Measurements from ENCODE around the gene ACTA2. TPM values are rescaled to one million over a fixed set of nuclear protein-coding genes. Genes with fewer than 3 reads are reported as not detected.

The ACTA2 gene
- total and polyA plus RNA-seq, 9 donors, result 209 to 308 (median 267) TPM

- Histone ChIP-seq H3K27me3 (ENCODE audit: control insufficient read depth, insufficient read depth, low read length) (no peaks in the 10 kb centered on the region), H3K4me3 (ENCODE audit: low read length) (no peak overlapping the region), H3K36me3 (ENCODE audit: control insufficient read depth, insufficient read depth, low read length) (no peaks in the 10 kb centered on the region), H3K9me3 (replicated peaks; ENCODE audit: control insufficient read depth, low read depth, low read length) (no peaks in the 10 kb centered on the region), H3K4me1 (ENCODE audit: control insufficient read depth, insufficient read depth, low read length) (peaks cover 4% of the 10 kb centered on the region), H3K27ac (ENCODE audit: low read length) (no peak overlapping the region)
- WGBS (ENCODE audit: insufficient coverage), result no CpG with 5 or more reads among the region's 2 CpGs
- DNase-seq, result no peak
These were observed 30.6 kb upstream of the ACTA2 start for GRCh38 chr10:88983206-88983605.

GRCh38 chr10:88982366-88982765 lies 29.8 kb upstream of the ACTA2 start:
- H3K27ac ChIP-seq (ENCODE audit: low read length), result peak overlapping the region; percentile 21
- 50% methylated on average over 1 of the region's 2 CpGs for WGBS (ENCODE audit: insufficient coverage)
- no peaks in the 10 kb centered on the region for H3K27me3 ChIP-seq (ENCODE audit: control insufficient read depth, insufficient read depth, low read length)
- H3K36me3 ChIP-seq (ENCODE audit: control insufficient read depth, insufficient read depth, low read length), result no peaks in the 10 kb centered on the region
- no peak overlapping the region for H3K4me3 ChIP-seq (ENCODE audit: low read length)
- no peaks in the 10 kb centered on the region for H3K9me3 ChIP-seq (replicated peaks; ENCODE audit: control insufficient read depth, low read depth, low read length)
- DNase-seq, result peak; percentile 45
- peaks cover 4% of the 10 kb centered on the region for H3K4me1 ChIP-seq (ENCODE audit: control insufficient read depth, insufficient read depth, low read length)

DNA sequence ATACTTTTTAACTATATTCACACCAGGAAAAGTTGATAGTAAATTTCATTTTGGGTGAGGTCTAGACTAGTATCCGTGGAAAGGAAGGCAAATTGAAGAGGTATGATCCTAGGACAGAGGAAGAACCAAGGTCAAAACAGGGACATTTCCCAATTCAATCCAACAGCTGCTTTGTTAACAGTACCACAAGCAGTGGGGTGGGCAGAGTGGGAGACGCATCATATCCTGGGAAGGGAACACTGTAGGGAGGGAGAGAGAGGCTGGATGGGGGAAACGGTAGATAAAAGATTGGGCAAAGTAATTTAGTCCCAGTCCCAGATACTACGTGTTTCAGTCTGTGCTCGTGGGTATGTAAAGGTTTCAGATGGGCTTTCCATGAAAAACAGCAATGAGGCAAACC lies 28.9 kb upstream of the ACTA2 start:
- Histone ChIP-seq H3K4me3 (ENCODE audit: low read length) (no peak overlapping the region), H3K27ac (ENCODE audit: low read length) (no peak overlapping the region), H3K4me1 (ENCODE audit: control insufficient read depth, insufficient read depth, low read length) (peaks cover 4% of the 10 kb centered on the region), H3K9me3 (replicated peaks; ENCODE audit: control insufficient read depth, low read depth, low read length) (no peaks in the 10 kb centered on the region), H3K36me3 (ENCODE audit: control insufficient read depth, insufficient read depth, low read length) (no peaks in the 10 kb centered on the region), H3K27me3 (ENCODE audit: control insufficient read depth, insufficient read depth, low read length) (no peaks in the 10 kb centered on the region)
- DNase-seq, result no peak
- WGBS (ENCODE audit: insufficient coverage), result 76% methylated on average over 2 of the region's 5 CpGs

- no peak for DNase-seq
- no peaks in the 10 kb centered on the region for H3K27me3 ChIP-seq (ENCODE audit: control insufficient read depth, insufficient read depth, low read length)
- no peak overlapping the region for H3K27ac ChIP-seq (ENCODE audit: low read length)
- peaks cover 4% of the 10 kb centered on the region for H3K4me1 ChIP-seq (ENCODE audit: control insufficient read depth, insufficient read depth, low read length)
- H3K4me3 ChIP-seq (ENCODE audit: low read length), result no peak overlapping the region
- 100% methylated on average over 1 of the region's 4 CpGs for WGBS (ENCODE audit: insufficient coverage)
- H3K36me3 ChIP-seq (ENCODE audit: control insufficient read depth, insufficient read depth, low read length), result no peaks in the 10 kb centered on the region
- no peaks in the 10 kb centered on the region for H3K9me3 ChIP-seq (replicated peaks; ENCODE audit: control insufficient read depth, low read depth, low read length)
These were observed 28.2 kb upstream of the ACTA2 start for GRCh38 chr10:88980800-88981199.

GRCh38 chr10:88980247-88980646 lies 27.7 kb upstream of the ACTA2 start:
- no peak overlapping the region for H3K27ac ChIP-seq (ENCODE audit: low read length)
- no CpG with 5 or more reads among the region's 4 CpGs for WGBS (ENCODE audit: insufficient coverage)
- DNase-seq, result no peak
- no peaks in the 10 kb centered on the region for H3K27me3 ChIP-seq (ENCODE audit: control insufficient read depth, insufficient read depth, low read length)
- H3K4me1 ChIP-seq (ENCODE audit: control insufficient read depth, insufficient read depth, low read length), result peaks cover 6% of the 10 kb centered on the region
- no peaks in the 10 kb centered on the region for H3K36me3 ChIP-seq (ENCODE audit: control insufficient read depth, insufficient read depth, low read length)
- no peaks in the 10 kb centered on the region for H3K9me3 ChIP-seq (replicated peaks; ENCODE audit: control insufficient read depth, low read depth, low read length)
- H3K4me3 ChIP-seq (ENCODE audit: low read length), result no peak overlapping the region

- no peaks in the 10 kb centered on the region for H3K27me3 ChIP-seq (ENCODE audit: control insufficient read depth, insufficient read depth, low read length)
- no peak for DNase-seq
- WGBS (ENCODE audit: insufficient coverage), result no CpG with 5 or more reads among the region's 4 CpGs
- H3K9me3 ChIP-seq (replicated peaks; ENCODE audit: control insufficient read depth, low read depth, low read length), result no peaks in the 10 kb centered on the region
- H3K4me3 ChIP-seq (ENCODE audit: low read length), result no peak overlapping the region
- H3K4me1 ChIP-seq (ENCODE audit: control insufficient read depth, insufficient read depth, low read length), result peaks cover 6% of the 10 kb centered on the region
- no peak overlapping the region for H3K27ac ChIP-seq (ENCODE audit: low read length)
- H3K36me3 ChIP-seq (ENCODE audit: control insufficient read depth, insufficient read depth, low read length), result no peaks in the 10 kb centered on the region
These were observed 27.0 kb upstream of the ACTA2 start for GRCh38 chr10:88979603-88980002.

DNA sequence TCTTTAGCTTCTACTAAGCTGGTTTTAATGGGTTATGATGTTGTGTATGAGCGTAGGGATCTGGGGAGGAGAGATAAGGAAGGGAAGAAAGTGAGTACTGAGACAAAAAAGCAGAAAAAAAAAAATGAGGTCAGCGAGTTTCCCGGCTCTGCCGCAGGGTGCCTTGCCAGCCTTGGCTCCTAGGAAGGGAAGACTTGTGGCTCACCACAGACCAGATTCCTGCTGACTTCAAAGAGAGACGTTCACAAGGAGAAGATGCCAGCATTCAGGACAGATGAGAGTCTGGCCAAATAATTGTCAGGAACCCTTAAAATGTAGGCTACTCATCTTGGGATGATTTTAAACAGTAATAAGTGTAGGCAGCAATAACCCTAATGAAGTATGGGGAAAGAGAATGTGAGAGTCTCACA lies 26.6 kb upstream of the ACTA2 start:
- no peaks in the 10 kb centered on the region for H3K36me3 ChIP-seq (ENCODE audit: control insufficient read depth, insufficient read depth, low read length)
- no peak overlapping the region for H3K4me3 ChIP-seq (ENCODE audit: low read length)
- H3K27me3 ChIP-seq (ENCODE audit: control insufficient read depth, insufficient read depth, low read length), result no peaks in the 10 kb centered on the region
- peaks cover 9% of the 10 kb centered on the region for H3K4me1 ChIP-seq (ENCODE audit: control insufficient read depth, insufficient read depth, low read length)
- WGBS (ENCODE audit: insufficient coverage), result 39% methylated on average over 4 of the region's 5 CpGs
- peak; percentile 54 for DNase-seq
- H3K9me3 ChIP-seq (replicated peaks; ENCODE audit: control insufficient read depth, low read depth, low read length), result no peaks in the 10 kb centered on the region
- no peak overlapping the region for H3K27ac ChIP-seq (ENCODE audit: low read length)

- Histone ChIP-seq H3K27ac (ENCODE audit: low read length) (no peak overlapping the region), H3K9me3 (replicated peaks; ENCODE audit: control insufficient read depth, low read depth, low read length) (no peaks in the 10 kb centered on the region), H3K4me1 (ENCODE audit: control insufficient read depth, insufficient read depth, low read length) (peaks cover 9% of the 10 kb centered on the region), H3K4me3 (ENCODE audit: low read length) (no peak overlapping the region), H3K27me3 (ENCODE audit: control insufficient read depth, insufficient read depth, low read length) (no peaks in the 10 kb centered on the region), H3K36me3 (ENCODE audit: control insufficient read depth, insufficient read depth, low read length) (no peaks in the 10 kb centered on the region)
- no CpG with 5 or more reads among the region's 2 CpGs for WGBS (ENCODE audit: insufficient coverage)
- DNase-seq, result no peak
These were observed 25.9 kb upstream of the ACTA2 start for GRCh38 chr10:88978463-88978862.

DNA sequence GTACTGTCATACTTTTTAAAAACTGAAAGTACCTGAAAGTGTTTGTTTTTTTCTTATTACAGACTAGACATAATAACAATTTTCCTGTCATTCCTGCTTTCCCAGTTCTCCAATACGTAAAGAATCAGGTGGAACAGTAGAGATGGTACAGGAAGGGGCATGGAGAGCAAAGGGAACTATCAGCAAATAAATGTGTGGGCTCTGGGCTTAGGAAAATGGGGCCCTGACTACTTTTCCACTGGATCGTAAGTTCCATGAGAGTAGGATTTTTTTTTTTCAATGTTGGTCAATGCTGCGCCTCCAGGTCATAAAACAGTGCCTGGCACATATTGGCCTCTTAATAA lies 22.8 kb upstream of the ACTA2 start:
- Histone ChIP-seq H3K27me3 (ENCODE audit: control insufficient read depth, insufficient read depth, low read length) (no peaks in the 10 kb centered on the region), H3K36me3 (ENCODE audit: control insufficient read depth, insufficient read depth, low read length) (no peaks in the 10 kb centered on the region), H3K27ac (ENCODE audit: low read length) (peak overlapping the region; percentile 71), H3K4me3 (ENCODE audit: low read length) (peak overlapping the region; percentile 35), H3K9me3 (replicated peaks; ENCODE audit: control insufficient read depth, low read depth, low read length) (no peaks in the 10 kb centered on the region), H3K4me1 (ENCODE audit: control insufficient read depth, insufficient read depth, low read length) (peaks cover 9% of the 10 kb centered on the region)
- WGBS (ENCODE audit: insufficient coverage), result 75% methylated on average over 2 of the region's 3 CpGs
- DNase-seq, result no peak

DNA sequence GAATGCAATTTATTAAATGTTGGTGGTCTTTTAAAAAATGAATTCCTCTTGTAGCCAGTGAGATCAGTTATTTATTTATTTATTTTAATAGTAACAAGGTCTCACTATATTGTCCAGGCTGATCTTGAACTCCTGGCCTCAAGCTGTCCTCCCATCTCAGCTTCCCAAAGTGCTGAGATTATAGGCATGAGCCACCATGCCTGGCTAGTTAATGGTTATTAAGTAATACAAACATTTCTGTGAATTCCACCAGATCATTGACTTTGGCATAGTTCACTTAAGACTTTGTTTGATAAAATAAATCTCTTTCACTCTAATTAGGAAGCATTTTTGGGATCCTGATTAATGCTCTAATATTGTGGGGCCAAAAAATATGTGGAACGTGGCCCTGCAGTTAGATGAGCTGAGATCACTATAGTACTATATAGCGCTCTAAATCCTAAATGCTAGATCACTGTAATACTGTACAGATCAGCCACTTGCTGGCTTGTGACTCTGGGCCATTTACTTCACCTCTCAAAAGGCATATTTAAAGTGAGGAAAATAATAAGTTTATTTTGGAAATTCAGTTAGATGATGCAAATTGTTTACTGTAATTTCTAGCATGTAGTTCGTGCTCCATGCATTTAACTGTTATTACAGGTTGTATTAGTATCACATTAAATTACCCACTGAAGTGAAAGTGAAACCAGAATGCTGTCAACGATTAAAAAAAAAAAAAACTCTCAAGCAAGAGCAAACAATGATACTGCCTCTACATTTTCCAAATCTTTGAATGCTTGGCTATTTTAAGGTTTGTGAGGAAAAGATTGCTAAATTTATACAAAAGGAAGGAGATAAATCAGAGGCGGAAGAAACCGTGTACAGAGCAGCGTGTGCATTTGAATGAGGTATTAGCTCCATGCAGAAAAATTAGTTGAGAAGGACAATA lies 22.1 kb upstream of the ACTA2 start:
- H3K9me3 ChIP-seq (replicated peaks; ENCODE audit: control insufficient read depth, low read depth, low read length), result no peaks in the 10 kb centered on the region
- DNase-seq, result peak; percentile 70
- peak overlapping the region; percentile 71 for H3K27ac ChIP-seq (ENCODE audit: low read length)
- peaks cover 8% of the 10 kb centered on the region for H3K4me1 ChIP-seq (ENCODE audit: control insufficient read depth, insufficient read depth, low read length)
- no CpG with 5 or more reads among the region's 7 CpGs for WGBS (ENCODE audit: insufficient coverage)
- H3K27me3 ChIP-seq (ENCODE audit: control insufficient read depth, insufficient read depth, low read length), result no peaks in the 10 kb centered on the region
- peak overlapping the region; percentile 35 for H3K4me3 ChIP-seq (ENCODE audit: low read length)
- H3K36me3 ChIP-seq (ENCODE audit: control insufficient read depth, insufficient read depth, low read length), result no peaks in the 10 kb centered on the region

All from muscle of leg (tissue), 11 donors.